Activated effector memory CD4-positive, alpha-beta T cell treated with anti-CD3 and anti-CD28 coated beads, Interleukin-2, amount 50 U/mL, for 16 hours (primary cell): ENCODE data around the gene ARHGEF38.

Experiments
- DNase-seq: peaks from one replicate; pipeline ENCODE4 v3.0.0-alpha.2; 2020

Gene ARHGEF38

DNA sequence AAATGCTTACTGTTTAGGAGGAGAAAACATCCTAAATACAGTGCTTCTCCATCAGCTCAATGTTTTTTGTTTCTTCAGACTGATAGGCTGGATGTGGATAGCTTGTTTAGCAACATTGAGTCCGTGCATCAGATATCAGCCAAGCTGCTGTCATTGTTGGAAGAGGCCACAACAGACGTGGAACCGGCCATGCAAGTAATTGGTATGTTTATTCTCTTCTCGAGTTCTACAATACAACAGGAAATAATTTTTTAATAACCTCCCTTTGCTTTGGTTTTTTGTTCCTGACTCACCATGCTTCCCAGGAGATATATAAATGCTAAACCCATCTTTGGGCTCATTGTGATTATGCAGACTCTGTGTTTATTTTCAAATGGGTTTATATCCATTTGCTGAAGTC lies 60.9 kb downstream of the ARHGEF38 start:
- DNase-seq, result no peak

GRCh38 chr4:105619188-105619931 lies 66.9 kb downstream of the ARHGEF38 start:
- no peak for DNase-seq

DNA sequence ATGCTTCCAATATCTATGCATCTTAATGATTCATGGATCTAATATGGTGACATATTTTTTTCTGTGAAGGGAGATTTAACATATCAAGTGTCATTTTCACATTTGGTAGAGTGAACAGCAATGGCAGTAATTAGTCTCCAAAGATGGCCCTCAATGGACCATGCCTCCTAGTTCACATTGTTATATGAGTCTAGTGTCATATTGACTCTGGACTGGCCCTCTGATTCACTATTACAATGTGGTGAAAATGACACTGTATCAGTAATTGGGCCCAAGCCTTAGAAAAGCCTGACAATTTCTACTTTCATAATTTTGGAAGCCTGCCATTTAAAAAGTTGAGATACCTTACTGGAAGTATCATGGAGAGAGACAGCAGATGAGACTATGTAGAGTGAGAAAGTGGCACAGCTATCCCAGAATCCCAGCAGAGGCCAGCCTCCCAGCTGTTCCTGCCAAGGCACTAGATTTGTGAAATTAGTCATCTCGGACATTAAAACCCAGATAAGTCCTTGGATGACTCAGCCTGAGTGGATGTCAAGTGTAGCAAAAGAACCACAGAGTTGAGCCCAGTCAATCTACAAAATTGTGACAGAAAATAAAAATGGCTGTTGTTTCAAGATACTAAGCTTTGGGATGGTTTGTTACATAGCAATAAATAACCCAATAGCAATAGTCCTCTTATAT lies 68.4 kb downstream of the ARHGEF38 start:
- no peak for DNase-seq

- no peak for DNase-seq
Observed at GRCh38 chr4:105622269-105622668, 69.8 kb downstream of the ARHGEF38 start.

GRCh38 chr4:105623099-105623498 lies 70.7 kb downstream of the ARHGEF38 start:
- no peak for DNase-seq

- no peak for DNase-seq
Observed at GRCh38 chr4:105624530-105624929, 72.1 kb downstream of the ARHGEF38 start.

- DNase-seq, result no peak
Observed at GRCh38 chr4:105625214-105625613, 72.8 kb downstream of the ARHGEF38 start.

GRCh38 chr4:105626846-105627245 lies 74.4 kb downstream of the ARHGEF38 start:
- DNase-seq, result no peak

DNA sequence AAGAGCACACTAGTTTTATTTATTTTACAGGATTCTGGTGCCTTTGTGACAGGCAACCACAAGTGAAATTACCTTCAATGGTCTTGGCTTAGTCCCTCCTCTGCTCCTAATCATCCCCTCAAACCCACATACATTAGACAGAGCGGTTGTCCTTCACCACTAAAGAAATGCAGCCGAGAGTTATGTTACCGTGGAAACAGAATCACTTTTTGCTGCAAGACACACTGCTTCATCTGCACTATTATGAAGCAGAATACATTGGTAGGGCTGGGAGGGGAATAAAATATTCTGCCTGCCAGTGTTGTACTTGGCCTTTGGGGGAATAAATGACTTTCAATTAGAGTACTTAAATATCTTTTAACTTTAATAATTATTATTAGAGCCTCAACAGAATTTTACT lies 75.2 kb downstream of the ARHGEF38 start:
- no peak for DNase-seq

- no peak for DNase-seq
Observed at GRCh38 chr4:105630670-105631655, 78.5 kb downstream of the ARHGEF38 start.

- no peak for DNase-seq
Observed at GRCh38 chr4:105631818-105632400, 79.5 kb downstream of the ARHGEF38 start.

GRCh38 chr4:105632599-105632998 lies 80.2 kb downstream of the ARHGEF38 start:
- no peak for DNase-seq

DNA sequence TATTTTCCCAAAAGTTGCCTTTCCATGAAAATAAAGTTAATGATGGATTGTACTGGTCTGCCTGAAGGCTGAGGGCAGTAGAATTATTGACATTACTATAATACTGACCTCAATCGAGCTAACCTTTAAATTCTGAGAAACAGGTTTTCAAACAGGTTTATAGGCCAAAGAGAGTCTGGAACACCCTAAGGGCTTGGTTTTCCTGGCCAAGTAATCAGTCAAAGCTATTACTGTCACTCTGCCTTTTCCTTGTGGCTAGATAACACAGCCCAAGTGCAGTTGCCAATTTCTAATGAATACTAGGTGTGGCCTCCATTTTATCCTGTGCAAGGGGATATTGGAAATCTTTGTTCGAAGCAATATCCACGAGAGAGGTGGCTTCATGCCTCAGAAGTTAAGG lies 80.8 kb downstream of the ARHGEF38 start:
- DNase-seq, result no peak

DNA sequence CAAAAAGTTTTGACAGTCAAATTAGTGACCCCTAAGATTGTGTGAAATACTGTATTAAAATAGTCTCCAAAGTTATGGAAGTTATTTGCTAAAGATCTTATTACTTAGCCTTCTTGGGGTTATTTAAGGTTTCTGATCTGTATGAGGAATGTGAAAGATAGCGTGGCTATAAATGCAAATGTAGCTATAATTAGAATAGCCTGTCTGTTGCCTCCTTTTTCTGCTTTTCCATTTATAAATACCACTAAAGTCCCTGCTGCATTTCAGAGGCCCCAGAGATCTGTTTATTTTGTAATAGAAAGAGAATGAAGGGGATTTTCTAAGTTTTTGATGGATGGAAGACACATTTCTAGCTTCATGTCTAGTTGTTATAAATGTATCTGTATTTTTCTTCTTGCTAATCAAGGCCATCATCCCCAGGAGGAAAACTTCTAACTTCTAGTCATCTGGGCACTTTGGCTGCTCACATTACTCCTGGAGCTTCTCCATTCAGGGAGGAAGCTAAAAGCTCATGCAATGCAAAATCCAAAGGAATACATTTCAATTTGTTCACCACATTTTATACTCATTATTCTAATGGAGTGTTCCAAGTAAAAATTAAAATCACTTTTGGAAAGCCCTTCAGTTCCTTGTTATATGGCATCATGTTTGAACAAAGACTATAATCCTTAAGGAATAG lies 82.1 kb downstream of the ARHGEF38 start:
- no peak for DNase-seq

GRCh38 chr4:105637408-105638176 lies 85.2 kb downstream of the ARHGEF38 start:
- no peak for DNase-seq

DNA sequence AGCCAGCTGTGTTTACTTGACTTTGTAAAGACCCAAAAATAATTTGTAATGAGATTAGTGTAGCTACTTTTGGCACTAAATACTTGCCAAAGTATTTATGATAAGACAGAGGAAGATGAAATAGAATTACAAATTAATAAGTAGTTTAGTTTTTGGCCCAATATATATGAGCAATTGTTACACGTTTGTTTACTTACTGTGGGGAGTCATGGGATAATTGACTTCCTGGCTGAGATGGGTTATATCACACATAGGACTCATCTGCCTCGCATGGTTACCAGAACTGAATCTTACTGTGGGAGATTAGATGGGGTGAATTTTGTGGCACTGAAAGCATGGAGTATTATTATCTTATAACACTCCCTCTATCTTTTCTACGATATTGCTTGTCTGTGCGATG lies 89.4 kb downstream of the ARHGEF38 start:
- no peak for DNase-seq

DNA sequence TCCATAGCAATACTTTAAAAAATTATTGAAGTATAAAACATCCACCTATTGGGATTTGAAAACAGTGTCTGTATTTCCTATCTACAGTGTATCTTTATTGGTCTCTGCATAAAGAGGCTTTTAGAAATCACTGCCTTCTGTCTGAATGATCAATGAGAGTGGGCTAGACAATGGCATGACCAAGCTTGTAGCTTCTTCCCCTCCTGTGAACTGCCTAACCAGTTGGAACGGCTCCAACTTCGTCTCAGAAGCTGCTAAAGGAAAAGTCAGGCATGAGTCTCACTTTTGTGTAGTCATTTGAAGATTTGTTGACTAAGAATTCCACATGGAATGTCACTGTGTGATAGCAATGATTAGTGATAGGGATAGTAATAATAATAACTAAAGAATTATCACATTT lies 91.8 kb downstream of the ARHGEF38 start:
- no peak for DNase-seq

GRCh38 chr4:105645440-105645839 lies 93.0 kb downstream of the ARHGEF38 start:
- no peak for DNase-seq

GRCh38 chr4:105650190-105650589 lies 97.8 kb downstream of the ARHGEF38 start:
- no peak for DNase-seq

DNA sequence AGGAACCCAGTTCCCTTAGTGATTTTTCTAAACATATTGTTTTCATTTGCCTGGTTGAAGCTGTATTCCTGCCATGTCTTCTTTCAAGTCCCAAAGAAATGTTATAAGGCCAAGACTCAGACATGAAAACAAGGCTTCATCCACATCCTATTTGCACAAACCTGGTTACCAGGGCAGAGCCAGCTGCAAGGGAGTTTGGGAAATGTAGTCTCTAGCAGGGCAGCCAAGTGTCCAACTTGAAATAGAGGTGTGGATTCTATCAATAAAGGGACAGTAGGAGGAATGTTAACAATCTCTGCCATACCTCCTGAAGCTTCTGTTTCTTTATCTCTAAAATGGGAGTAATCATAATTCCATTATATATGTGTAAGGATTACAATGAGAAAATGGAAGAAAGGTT lies 99.5 kb downstream of the ARHGEF38 start:
- DNase-seq, result no peak

- no peak for DNase-seq
Observed at GRCh38 chr4:105652286-105652888, 100.0 kb downstream of the ARHGEF38 start.
